HCT116 (cell line): ENCODE results near the gene RBBP8NL. TPM values are rescaled to one million over a fixed set of nuclear protein-coding genes. Genes with fewer than 3 reads are reported as not detected.

ENCODE experiments used
- ATAC-seq: fragments of 200-7000 bp; cut with Tn5 transposase; 2 replicates; pipeline ENCODE4 v1.9.1; 2020; ENCODE audit warnings: mild to moderate bottlenecking, moderate library complexity
- BruUV-seq: library from RNA; stranded (reverse); fragments of 400-500 nt; replicated peaks from 2 replicates; lab custom pipeline; 2021; lab: Mats Ljungman, UMichigan
- CTCF ChIA-PET: fragments of 300-600 bp; sonication (Branson Sonifier 250); formaldehyde crosslinking; loops from one replicate; lab custom pipeline; 2021; ENCODE audit warnings: antibody characterized with exemption; lab: Charles Lee
- POLR2A ChIA-PET: fragments of 300-600, 350-600 bp; sonication (Branson Sonifier 250); formaldehyde crosslinking; loops from one replicate; lab custom pipeline; 2021; ENCODE audit warnings: antibody characterized with exemption; lab: Charles Lee
- RAD21 ChIA-PET, 2 experiments: fragments of 300-600 bp; sonication (Branson Sonifier 250); formaldehyde crosslinking; loops; one replicate each; lab custom pipeline; 2023; ENCODE audit warnings: low total read pairs in 2 of 2; ENCODE audit not compliant: uncharacterized antibody in 2 of 2, unreplicated experiment in 2 of 2, low non-redundant PET in 1 of 2; lab: Charles Lee
- DNase-seq: peaks from one replicate; pipeline ENCODE4 v3.0.0-alpha.2; 2010; ENCODE audit warnings: low read depth, low spot score
- H2AFZ ChIP-seq: fragments of 200-600 bp; shearing (Covaris generic), sonication (generic); 2 replicates; pipeline ENCODE4 v1.6.1; 2017; ENCODE audit warnings: low read depth, mixed run types, mixed read lengths, antibody characterized with exemption, low read length; ENCODE audit not compliant: poor library complexity, severe bottlenecking
- H3K27ac ChIP-seq: 2 replicates; pipeline ENCODE4 v1.5.1; 2012; ENCODE audit warnings: low read depth, low read length
- H3K27me3 ChIP-seq: fragments of 200-600 bp; sonication (generic); 2 replicates; pipeline ENCODE4 v1.6.1; 2016; ENCODE audit warnings: mixed run types, low read length, mixed read lengths; ENCODE audit not compliant: insufficient read depth
- H3K36me3 ChIP-seq, 2 experiments: fragments of 200-500 bp in 1 of 2; fragments of 200-600 bp in 1 of 2; sonication (Bioruptor generic) in 1 of 2; sonication (generic) in 1 of 2; 2 replicates each; pipeline versions ENCODE4 v1.5.1 to v1.6.1; 2014 to 2016; ENCODE audit warnings: low read length in 2 of 2, inconsistent platforms in 1 of 2, mixed read lengths in 1 of 2, mixed run types in 1 of 2; ENCODE audit not compliant: insufficient read depth in 2 of 2, control insufficient read depth in 1 of 2
- H3K4me1 ChIP-seq, 2 experiments: fragments of 200-600 bp in 1 of 2; sonication (generic) in 1 of 2; 2 replicates each; pipeline versions ENCODE4 v1.5.1 to v1.6.1; 2012 to 2017; ENCODE audit warnings: low read length in 2 of 2, inconsistent platforms in 1 of 2, mild to moderate bottlenecking in 1 of 2, mixed read lengths in 1 of 2, mixed run types in 1 of 2, moderate library complexity in 1 of 2; ENCODE audit not compliant: insufficient read depth in 2 of 2, control insufficient read depth in 1 of 2
- H3K4me2 ChIP-seq: fragments of 200-600 bp; sonication (generic); 2 replicates; pipeline ENCODE4 v1.6.1; 2017; ENCODE audit warnings: mixed run types, low read length, mixed read lengths
- H3K4me3 ChIP-seq, 2 experiments: fragments of 200-600 bp in 1 of 2; sonication (generic) in 1 of 2; replicated peaks in 1 of 2; 2 replicates each; pipeline ENCODE4 v1.5.1; 2011 to 2016; ENCODE audit warnings: low read length in 2 of 2, control low read depth in 1 of 2, low read depth in 1 of 2, mild to moderate bottlenecking in 1 of 2, mixed read lengths in 1 of 2, mixed run types in 1 of 2
- H3K79me2 ChIP-seq: fragments of 200-600 bp; sonication (generic); 2 replicates; pipeline ENCODE4 v1.6.1; 2017; ENCODE audit warnings: mild to moderate bottlenecking, mixed run types, low read length, moderate library complexity, mixed read lengths; ENCODE audit not compliant: insufficient read depth
- H3K9ac ChIP-seq: fragments of 200-600 bp; sonication (generic); 2 replicates; pipeline ENCODE4 v1.6.1; 2016; ENCODE audit warnings: low read length, mixed read lengths
- H3K9me2 ChIP-seq: fragments of 200-600 bp; sonication (generic), shearing (Covaris generic); 2 replicates; pipeline ENCODE4 v1.6.1; 2017; ENCODE audit warnings: mixed run types, mild to moderate bottlenecking, moderate library complexity; ENCODE audit not compliant: insufficient read depth
- H3K9me3 ChIP-seq, 2 experiments: fragments of 200-500 bp in 1 of 2; fragments of 200-600 bp in 1 of 2; sonication (Bioruptor generic) in 1 of 2; sonication (generic) in 1 of 2; 2 replicates each; pipeline ENCODE4 v1.6.1; 2014 to 2017; ENCODE audit warnings: low read length in 2 of 2, mixed read lengths in 2 of 2, inconsistent platforms in 1 of 2, low read depth in 1 of 2, mild to moderate bottlenecking in 1 of 2, mixed run types in 1 of 2, moderate library complexity in 1 of 2; ENCODE audit not compliant: control insufficient read depth in 1 of 2, insufficient read depth in 1 of 2
- H4K20me1 ChIP-seq: fragments of 200-600 bp; sonication (generic), shearing (Covaris generic); 2 replicates; pipeline ENCODE4 v1.6.1; 2017; ENCODE audit warnings: mixed run types, mild to moderate bottlenecking, moderate library complexity; ENCODE audit not compliant: insufficient read depth
- CBX3 ChIP-seq: IDR thresholded peaks from 2 replicates; pipeline ENCODE4 v1.6.1; 2012; ENCODE audit warnings: low read depth
- CEBPB ChIP-seq: IDR thresholded peaks from 2 replicates; pipeline ENCODE4 v1.6.1; 2012; ENCODE audit warnings: low read depth
- EZH2 ChIP-seq: fragments of 200-600 bp; sonication (generic); IDR thresholded peaks from 2 replicates; pipeline ENCODE4 v1.6.1; 2017; ENCODE audit warnings: antibody characterized with exemption, mixed run types
- EZH2phosphoT487 ChIP-seq: fragments of 200-600 bp; IDR thresholded peaks from 2 replicates; pipeline ENCODE4 v1.6.1; 2018; ENCODE audit warnings: antibody characterized with exemption, borderline replicate concordance
- JUND ChIP-seq: IDR thresholded peaks from 2 replicates; pipeline ENCODE4 v1.6.1; 2012
- RAD21 ChIP-seq: IDR thresholded peaks from 2 replicates; pipeline ENCODE4 v1.6.1; 2012; ENCODE audit warnings: low read depth, mild to moderate bottlenecking
- SIN3A ChIP-seq: IDR thresholded peaks from 2 replicates; pipeline ENCODE4 v1.6.1; 2012; ENCODE audit warnings: low read depth
- SP1 ChIP-seq: IDR thresholded peaks from 2 replicates; pipeline ENCODE4 v1.6.1; 2012; ENCODE audit warnings: low read depth
- ZFX ChIP-seq: fragments of 450-650 bp; IDR thresholded peaks from 2 replicates; pipeline ENCODE4 v1.6.1; 2017
- ZNF274 ChIP-seq: fragments of 200-500 bp; sonication (Bioruptor generic); IDR thresholded peaks from 2 replicates; pipeline ENCODE4 v1.6.1; 2014; ENCODE audit warnings: mild to moderate bottlenecking, low read depth, low read length, inconsistent platforms
- intact Hi-C: fragments of 100-400 bp; cut with micrococcal nuclease; formaldehyde crosslinking; loops from 2 replicates; pipeline ENCODE4 v1.10.0; 2022
- total RNA-seq: library from RNA; stranded (reverse); gene quantifications from one replicate; pipeline ENCODE4 v1.2.1, GENCODE V29; 2021; ENCODE audit not compliant: unreplicated experiment
- TF ChIP-seq, protein P1 (sequence below): IDR thresholded peaks from 2 replicates; pipeline ENCODE4 v1.6.1; 2012
- TF ChIP-seq, protein P2 (sequence below): IDR thresholded peaks from 2 replicates; pipeline ENCODE4 v1.6.1; 2012; ENCODE audit warnings: low read depth
- TF ChIP-seq, protein P3 (sequence below): IDR thresholded peaks from 2 replicates; pipeline ENCODE4 v1.6.1; 2012
- TF ChIP-seq, protein P4 (sequence below), 3 experiments: fragments of 200-600 bp in 1 of 3; sonication (generic) in 1 of 3; IDR thresholded peaks in 2 of 3; conservative IDR thresholded peaks in 1 of 3; 2 replicates each; pipeline ENCODE4 v1.5.1; 2012 to 2017; ENCODE audit warnings: low read depth in 2 of 3, low read length in 2 of 3, antibody characterized with exemption in 1 of 3, borderline replicate concordance in 1 of 3, control low read depth in 1 of 3, mild to moderate bottlenecking in 1 of 3, mixed read lengths in 1 of 3, mixed run types in 1 of 3, moderate library complexity in 1 of 3; ENCODE audit not compliant: insufficient read depth in 1 of 3

The RBBP8NL gene
- total RNA-seq, 1 experiment from 2014 or later: 0.59 TPM

DNA sequence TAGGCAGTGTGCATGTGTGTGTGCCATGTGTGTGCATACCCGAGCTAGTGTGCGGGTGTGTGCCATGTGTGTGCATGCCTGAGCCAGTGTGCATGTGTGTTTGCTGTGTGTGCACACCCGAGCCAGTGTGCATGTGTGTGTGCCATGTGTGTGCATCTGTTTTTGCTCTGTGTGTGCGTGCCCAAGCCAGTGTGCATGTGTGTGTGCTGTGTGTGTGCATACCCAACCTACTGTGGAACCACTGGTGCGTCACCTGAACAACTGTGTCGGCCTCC is 5.7 kb downstream of the RBBP8NL start:
- POLR2A ChIA-PET: no interaction called here
- RAD21 ChIA-PET: no interaction called here
- DNase-seq: no peak
- no peak for ATAC-seq
- Histone ChIP-seq H3K9ac (no peak overlapping the region), H3K79me2 (no peaks in the 10 kb centered on the region), H3K9me3 (no peaks in the 10 kb centered on the region), H3K9me2 (no peaks in the 10 kb centered on the region), H4K20me1 (no peaks in the 10 kb centered on the region), H3K27ac (no peak overlapping the region), H3K27me3 (no peaks in the 10 kb centered on the region), H3K36me3 (no peaks in the 10 kb centered on the region), H3K4me1 (peaks cover 6 to 13% of the 10 kb centered on the region in 2 experiments; a peak in 3 of 4 replicates), H3K4me2 (no peak overlapping the region), H2AFZ (no peak overlapping the region), H3K4me3 (no peak overlapping the region)
- no peak for TF ChIP-seq EZH2phosphoT487
- TF ChIP-seq SIN3A: no peak
- TF ChIP-seq CEBPB: no peak
- no peak for TF ChIP-seq JUND
- no peak for TF ChIP-seq EZH2
- no peak for TF ChIP-seq RAD21
- TF ChIP-seq, protein P1, sequence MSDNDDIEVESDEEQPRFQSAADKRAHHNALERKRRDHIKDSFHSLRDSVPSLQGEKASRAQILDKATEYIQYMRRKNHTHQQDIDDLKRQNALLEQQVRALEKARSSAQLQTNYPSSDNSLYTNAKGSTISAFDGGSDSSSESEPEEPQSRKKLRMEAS: no peak
- CTCF ChIA-PET: no interaction called here
- intact Hi-C loops: no loop called here
- no TSS peak for BruUV-seq

DNA sequence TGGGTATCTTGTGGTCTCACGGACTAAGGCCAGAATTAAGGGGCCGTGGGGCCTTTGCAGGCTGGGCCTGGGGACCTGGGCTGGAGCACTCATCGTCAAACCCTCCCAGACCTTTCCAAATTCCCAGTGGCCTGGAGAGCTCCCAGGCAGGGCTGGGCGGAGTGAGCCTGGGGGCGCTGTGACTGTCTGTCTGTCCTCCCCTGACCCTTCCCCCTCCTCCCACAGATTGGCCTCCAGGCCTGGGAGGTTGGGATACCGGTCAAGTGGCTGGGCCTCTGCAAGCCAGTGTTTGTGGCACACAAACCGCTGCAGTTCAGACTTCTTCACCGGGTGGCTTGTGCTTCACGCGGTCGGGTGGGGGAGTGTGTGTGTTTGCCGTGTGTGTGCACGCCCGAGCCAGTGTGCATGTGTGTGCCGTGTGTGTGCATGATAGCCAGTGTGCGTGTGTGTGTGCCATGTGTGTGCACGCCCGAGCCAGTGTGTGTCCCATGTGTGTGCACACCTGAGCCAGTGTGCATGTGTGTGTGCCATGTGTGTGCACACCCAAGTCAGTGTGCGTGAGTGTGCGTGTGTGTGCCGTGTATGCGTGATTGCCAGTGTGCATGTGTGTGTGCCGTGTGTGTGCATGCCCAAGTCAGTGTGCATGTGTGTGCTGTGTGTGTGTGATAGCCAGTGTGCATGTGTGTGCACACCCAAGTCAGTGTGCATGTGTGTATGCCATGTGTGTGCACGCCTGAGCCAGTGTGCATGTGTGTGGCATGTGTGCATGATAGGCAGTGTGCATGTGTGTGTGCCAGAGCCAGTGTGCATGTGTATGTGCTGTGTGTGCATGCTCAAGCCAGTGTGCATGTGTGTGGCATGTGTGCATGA is 6.3 kb downstream of the RBBP8NL start:
- H3K9me2 ChIP-seq: no peaks in the 10 kb centered on the region
- no peaks in the 10 kb centered on the region for H4K20me1 ChIP-seq
- no peak overlapping the region for H3K4me2 ChIP-seq
- H2AFZ ChIP-seq: no peak overlapping the region
- no peak overlapping the region for H3K4me3 ChIP-seq
- POLR2A ChIA-PET: no interaction called here
- BruUV-seq: no TSS peak
- no peak overlapping the region for H3K9ac ChIP-seq
- H3K27me3 ChIP-seq: no peaks in the 10 kb centered on the region
- RAD21 ChIA-PET: no interaction called here
- H3K27ac ChIP-seq: no peak overlapping the region
- ATAC-seq (no peak), DNase-seq (no peak)
- H3K9me3 ChIP-seq: no peaks in the 10 kb centered on the region
- intact Hi-C loops: no loop called here
- H3K4me1 ChIP-seq: peaks cover 0 to 7% of the 10 kb centered on the region in 2 experiments; a peak in 2 of 4 replicates
- H3K36me3 ChIP-seq: no peaks in the 10 kb centered on the region
- CTCF ChIA-PET: no interaction called here
- H3K79me2 ChIP-seq: no peaks in the 10 kb centered on the region
- TF ChIP-seq, protein P2, sequence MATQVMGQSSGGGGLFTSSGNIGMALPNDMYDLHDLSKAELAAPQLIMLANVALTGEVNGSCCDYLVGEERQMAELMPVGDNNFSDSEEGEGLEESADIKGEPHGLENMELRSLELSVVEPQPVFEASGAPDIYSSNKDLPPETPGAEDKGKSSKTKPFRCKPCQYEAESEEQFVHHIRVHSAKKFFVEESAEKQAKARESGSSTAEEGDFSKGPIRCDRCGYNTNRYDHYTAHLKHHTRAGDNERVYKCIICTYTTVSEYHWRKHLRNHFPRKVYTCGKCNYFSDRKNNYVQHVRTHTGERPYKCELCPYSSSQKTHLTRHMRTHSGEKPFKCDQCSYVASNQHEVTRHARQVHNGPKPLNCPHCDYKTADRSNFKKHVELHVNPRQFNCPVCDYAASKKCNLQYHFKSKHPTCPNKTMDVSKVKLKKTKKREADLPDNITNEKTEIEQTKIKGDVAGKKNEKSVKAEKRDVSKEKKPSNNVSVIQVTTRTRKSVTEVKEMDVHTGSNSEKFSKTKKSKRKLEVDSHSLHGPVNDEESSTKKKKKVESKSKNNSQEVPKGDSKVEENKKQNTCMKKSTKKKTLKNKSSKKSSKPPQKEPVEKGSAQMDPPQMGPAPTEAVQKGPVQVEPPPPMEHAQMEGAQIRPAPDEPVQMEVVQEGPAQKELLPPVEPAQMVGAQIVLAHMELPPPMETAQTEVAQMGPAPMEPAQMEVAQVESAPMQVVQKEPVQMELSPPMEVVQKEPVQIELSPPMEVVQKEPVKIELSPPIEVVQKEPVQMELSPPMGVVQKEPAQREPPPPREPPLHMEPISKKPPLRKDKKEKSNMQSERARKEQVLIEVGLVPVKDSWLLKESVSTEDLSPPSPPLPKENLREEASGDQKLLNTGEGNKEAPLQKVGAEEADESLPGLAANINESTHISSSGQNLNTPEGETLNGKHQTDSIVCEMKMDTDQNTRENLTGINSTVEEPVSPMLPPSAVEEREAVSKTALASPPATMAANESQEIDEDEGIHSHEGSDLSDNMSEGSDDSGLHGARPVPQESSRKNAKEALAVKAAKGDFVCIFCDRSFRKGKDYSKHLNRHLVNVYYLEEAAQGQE: no peak
- no peak for TF ChIP-seq ZFX
- no peak for TF ChIP-seq SP1
- no peak for TF ChIP-seq ZNF274
- TF ChIP-seq, protein P1: no peak
- TF ChIP-seq RAD21: no peak
- TF ChIP-seq JUND: no peak
- no peak for TF ChIP-seq EZH2
- TF ChIP-seq CEBPB: no peak
- TF ChIP-seq, protein P3, sequence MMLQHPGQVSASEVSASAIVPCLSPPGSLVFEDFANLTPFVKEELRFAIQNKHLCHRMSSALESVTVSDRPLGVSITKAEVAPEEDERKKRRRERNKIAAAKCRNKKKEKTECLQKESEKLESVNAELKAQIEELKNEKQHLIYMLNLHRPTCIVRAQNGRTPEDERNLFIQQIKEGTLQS: no peak
- TF ChIP-seq CBX3: no peak
- TF ChIP-seq, protein P4, sequence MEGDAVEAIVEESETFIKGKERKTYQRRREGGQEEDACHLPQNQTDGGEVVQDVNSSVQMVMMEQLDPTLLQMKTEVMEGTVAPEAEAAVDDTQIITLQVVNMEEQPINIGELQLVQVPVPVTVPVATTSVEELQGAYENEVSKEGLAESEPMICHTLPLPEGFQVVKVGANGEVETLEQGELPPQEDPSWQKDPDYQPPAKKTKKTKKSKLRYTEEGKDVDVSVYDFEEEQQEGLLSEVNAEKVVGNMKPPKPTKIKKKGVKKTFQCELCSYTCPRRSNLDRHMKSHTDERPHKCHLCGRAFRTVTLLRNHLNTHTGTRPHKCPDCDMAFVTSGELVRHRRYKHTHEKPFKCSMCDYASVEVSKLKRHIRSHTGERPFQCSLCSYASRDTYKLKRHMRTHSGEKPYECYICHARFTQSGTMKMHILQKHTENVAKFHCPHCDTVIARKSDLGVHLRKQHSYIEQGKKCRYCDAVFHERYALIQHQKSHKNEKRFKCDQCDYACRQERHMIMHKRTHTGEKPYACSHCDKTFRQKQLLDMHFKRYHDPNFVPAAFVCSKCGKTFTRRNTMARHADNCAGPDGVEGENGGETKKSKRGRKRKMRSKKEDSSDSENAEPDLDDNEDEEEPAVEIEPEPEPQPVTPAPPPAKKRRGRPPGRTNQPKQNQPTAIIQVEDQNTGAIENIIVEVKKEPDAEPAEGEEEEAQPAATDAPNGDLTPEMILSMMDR (IDR thresholded peaks at IDR 0.05 in 2 of 3, conservative IDR thresholded peaks at IDR 0.05 in 1 of 3; ENCODE audit: borderline replicate concordance in 1 of 3, insufficient read depth in 1 of 3, low read depth in 2 of 3, low read length in 2 of 3): no peak
